Testis (tissue), 3 donors: Measurements from ENCODE around the gene SLC9A9. TPM values are rescaled to one million over a fixed set of nuclear protein-coding genes. Genes with fewer than 3 reads are reported as not detected.

Experiments
- DNase-seq: peaks from one replicate; pipeline ENCODE4 v3.0.0-alpha.2; 2019
- H3K27ac ChIP-seq, 2 donors: fragments of 200-600 bp; sonication (generic); one replicate each; pipeline ENCODE4 v1.5.1; 2019
- H3K27me3 ChIP-seq: fragments of 200-600 bp; sonication (generic); one replicate; pipeline ENCODE4 v1.5.1; 2019
- H3K36me3 ChIP-seq: fragments of 200-600 bp; sonication (generic); one replicate; pipeline ENCODE4 v1.5.1; 2017; ENCODE audit warnings: low read depth; ENCODE audit errors: missing control alignments
- H3K4me1 ChIP-seq: fragments of 200-600 bp; sonication (generic); one replicate; pipeline ENCODE4 v1.5.1; 2019
- H3K4me3 ChIP-seq, 2 donors: fragments of 200-600 bp; sonication (generic); one replicate each; pipeline ENCODE4 v1.5.1; 2017 to 2019
- H3K9me3 ChIP-seq: fragments of 200-600 bp; sonication (generic); one replicate; pipeline ENCODE4 v1.5.1; 2017
- CTCF ChIP-seq, 3 experiments: fragments of 450-650 bp in 2 of 3; fragments of 200-600 bp in 1 of 3; sonication (generic) in 1 of 3; IDR thresholded peaks; one replicate each; pipeline ENCODE4 v1.5.1; 2016 to 2019; ENCODE audit warnings: antibody characterized with exemption in 3 of 3, mild to moderate bottlenecking in 2 of 3, moderate library complexity in 1 of 3
- POLR2A ChIP-seq: fragments of 450-650 bp; IDR thresholded peaks from one replicate; pipeline ENCODE4 v1.6.1; 2017; ENCODE audit warnings: antibody characterized with exemption, mild to moderate bottlenecking, moderate library complexity
- WGBS, 2 donors: methylation state at CpG; one replicate each; pipeline ENCODE4 v1.1.5; 2018; 5-methylcytosine and 5-hydroxymethylcytosine counted together
- intact Hi-C: fragments of 100-400 bp; cut with DNase I; formaldehyde crosslinking; loops from one replicate; pipeline ENCODE4 v1.15.1; 2023; ENCODE audit warnings: low total_unique reads
- polyA plus RNA-seq: library from polyadenylated mRNA; stranded (reverse); fragments of 350-450 nt; fragmentation: Illumina TruSeq; extraction: RNeasy Lipid Tissue Mini Kit (QIAGEN cat#74804); gene quantifications from one replicate; pipeline ENCODE4 v1.2.3, GENCODE V29; 2014; ENCODE audit warnings: low read depth, low replicate concordance; ENCODE audit not compliant: insufficient read depth
- total RNA-seq, 2 donors: library from RNA; depleted of rRNA; stranded (reverse); fragments of >200 nt; gene quantifications; one replicate each; pipeline ENCODE4 v1.2.3, GENCODE V29; 2016

SLC9A9 gene
- total and polyA plus RNA-seq, 3 donors from 2014 or later, result 2.7 to 6.6 (median 4.3) TPM

- H3K27me3 ChIP-seq, result no peaks in the 10 kb centered on the region
- no peak for TF ChIP-seq POLR2A
- no peaks in the 10 kb centered on the region for H3K9me3 ChIP-seq
- no peak for DNase-seq
- intact Hi-C loops, result no loop called here
- H3K27ac ChIP-seq, result no peak overlapping the region
- 94 to 100% methylated on average over 3 of the region's 3 CpGs for WGBS, 2 donors
- H3K4me3 ChIP-seq, result no peak overlapping the region
- H3K4me1 ChIP-seq, result no peaks in the 10 kb centered on the region
- H3K36me3 ChIP-seq, result no peaks in the 10 kb centered on the region
Measured at GRCh38 chr3:143640774-143641173, 207.5 kb downstream of the SLC9A9 start.

DNA sequence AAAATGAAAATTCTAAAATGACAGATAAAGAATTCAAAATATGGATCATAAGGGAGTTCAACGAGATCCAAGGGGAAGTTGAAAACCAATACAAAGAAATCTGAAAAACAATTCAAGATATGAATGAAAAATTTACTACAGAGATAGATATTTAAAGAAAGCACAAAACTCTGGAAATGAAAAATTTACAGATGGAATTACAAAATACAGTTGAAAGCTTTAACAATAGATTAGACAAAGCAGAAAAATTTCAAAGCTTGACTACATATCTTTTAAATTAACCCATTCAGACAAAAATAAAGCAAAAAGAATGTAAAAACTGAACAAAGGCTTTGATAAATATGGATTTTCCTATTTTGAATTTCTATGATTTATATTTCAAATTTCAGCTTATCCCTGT is 211.1 kb downstream of the SLC9A9 start:
- WGBS, 2 donors, result 88 to 92% methylated on average over 1 of the region's 1 CpG
- TF ChIP-seq POLR2A (no peak), CTCF (IDR thresholded peaks at IDR 0.05) (no peak)
- H3K36me3 ChIP-seq, result no peaks in the 10 kb centered on the region
- intact Hi-C loops, result no loop called here
- H3K9me3 ChIP-seq, result no peaks in the 10 kb centered on the region
- no peak overlapping the region for H3K27ac ChIP-seq
- DNase-seq, result no peak
- H3K4me1 ChIP-seq, result no peaks in the 10 kb centered on the region
- no peak overlapping the region for H3K4me3 ChIP-seq
- no peaks in the 10 kb centered on the region for H3K27me3 ChIP-seq

- intact Hi-C loops, result no loop called here
- 84 to 95% methylated on average over 3 to 4 of the region's 4 CpGs for WGBS, 2 donors
- TF ChIP-seq POLR2A, result no peak
- no peak for TF ChIP-seq CTCF (IDR thresholded peaks at IDR 0.05)
- Histone ChIP-seq H3K27me3 (no peaks in the 10 kb centered on the region), H3K4me1 (no peaks in the 10 kb centered on the region), H3K27ac (no peak overlapping the region), H3K4me3 (no peak overlapping the region), H3K36me3 (no peaks in the 10 kb centered on the region), H3K9me3 (no peaks in the 10 kb centered on the region)
- no peak for DNase-seq
Measured at GRCh38 chr3:143634991-143635390, 213.3 kb downstream of the SLC9A9 start.

DNA sequence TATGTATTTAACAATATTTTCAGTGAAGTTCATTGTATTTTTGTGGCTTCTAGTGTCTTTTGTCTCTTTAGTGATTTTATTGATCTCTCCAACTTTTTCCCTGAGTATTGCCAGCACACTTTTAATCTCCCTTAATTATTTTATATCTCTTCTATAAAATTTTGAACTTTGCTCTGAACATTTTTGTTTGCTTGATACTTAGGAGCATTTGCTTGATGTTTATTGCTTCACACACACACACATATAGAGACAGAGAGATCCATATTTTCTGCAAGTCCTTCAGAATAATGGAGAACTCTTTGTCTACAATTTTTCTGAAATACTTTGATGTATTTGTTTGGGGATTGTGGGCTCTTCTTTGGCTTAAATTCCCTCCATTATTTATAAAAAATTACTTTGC is 213.8 kb downstream of the SLC9A9 start:
- Histone ChIP-seq H3K9me3 (no peaks in the 10 kb centered on the region), H3K27me3 (no peaks in the 10 kb centered on the region), H3K4me1 (no peaks in the 10 kb centered on the region), H3K4me3 (no peak overlapping the region), H3K36me3 (no peaks in the 10 kb centered on the region), H3K27ac (no peak overlapping the region)
- DNase-seq, result no peak
- no peak for TF ChIP-seq POLR2A
- no peak for TF ChIP-seq CTCF (IDR thresholded peaks at IDR 0.05)
- intact Hi-C loops, result no loop called here

- H3K36me3 ChIP-seq, result no peaks in the 10 kb centered on the region
- H3K4me3 ChIP-seq, result no peak overlapping the region
- no peak overlapping the region for H3K27ac ChIP-seq
- intact Hi-C loops, result no loop called here
- 91 to 93% methylated on average over 3 of the region's 3 CpGs for WGBS, 2 donors
- H3K27me3 ChIP-seq, result no peaks in the 10 kb centered on the region
- H3K9me3 ChIP-seq, result no peaks in the 10 kb centered on the region
- TF ChIP-seq CTCF (IDR thresholded peaks at IDR 0.05) (no peak), POLR2A (no peak)
- no peaks in the 10 kb centered on the region for H3K4me1 ChIP-seq
- no peak for DNase-seq
Measured at GRCh38 chr3:143633816-143634215, 214.5 kb downstream of the SLC9A9 start.
